ENCODE measurements around the gene DDX60.
"Not testable (repeated sequence)": the region's sequence is repeated elsewhere in the genome, so short reads cannot be mapped to it uniquely, and the experiment has no call there.

DDX60 gene

GRCh38 chr4:168357941-168358340 lies 39.4 kb upstream of the DDX60 start:
- TF ChIP-seq, protein P1, sequence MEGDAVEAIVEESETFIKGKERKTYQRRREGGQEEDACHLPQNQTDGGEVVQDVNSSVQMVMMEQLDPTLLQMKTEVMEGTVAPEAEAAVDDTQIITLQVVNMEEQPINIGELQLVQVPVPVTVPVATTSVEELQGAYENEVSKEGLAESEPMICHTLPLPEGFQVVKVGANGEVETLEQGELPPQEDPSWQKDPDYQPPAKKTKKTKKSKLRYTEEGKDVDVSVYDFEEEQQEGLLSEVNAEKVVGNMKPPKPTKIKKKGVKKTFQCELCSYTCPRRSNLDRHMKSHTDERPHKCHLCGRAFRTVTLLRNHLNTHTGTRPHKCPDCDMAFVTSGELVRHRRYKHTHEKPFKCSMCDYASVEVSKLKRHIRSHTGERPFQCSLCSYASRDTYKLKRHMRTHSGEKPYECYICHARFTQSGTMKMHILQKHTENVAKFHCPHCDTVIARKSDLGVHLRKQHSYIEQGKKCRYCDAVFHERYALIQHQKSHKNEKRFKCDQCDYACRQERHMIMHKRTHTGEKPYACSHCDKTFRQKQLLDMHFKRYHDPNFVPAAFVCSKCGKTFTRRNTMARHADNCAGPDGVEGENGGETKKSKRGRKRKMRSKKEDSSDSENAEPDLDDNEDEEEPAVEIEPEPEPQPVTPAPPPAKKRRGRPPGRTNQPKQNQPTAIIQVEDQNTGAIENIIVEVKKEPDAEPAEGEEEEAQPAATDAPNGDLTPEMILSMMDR (IDR thresholded peaks at IDR 0.05), result no peak
- Mint-ChIP-seq H3K4me1 (no peaks in the 10 kb centered on the region), H3K36me3 (ENCODE audit: low read depth) (no peaks in the 10 kb centered on the region), H3K4me3 (no peak overlapping the region), H3K27me3 (ENCODE audit: low read depth, poor library complexity) (peaks cover 7% of the 10 kb centered on the region), H3K27ac (no peak overlapping the region), H3K9me3 (no peaks in the 10 kb centered on the region)
- no peak for DNase-seq

- no peaks in the 10 kb centered on the region for H3K36me3 Mint-ChIP-seq (ENCODE audit: low read depth)
Observed at GRCh38 chr4:168353746-168354145, 35.2 kb upstream of the DDX60 start.

GRCh38 chr4:168337550-168337940 lies 19.0 kb upstream of the DDX60 start:
- H3K4me3 Mint-ChIP-seq, result no peak overlapping the region
- TF ChIP-seq, protein P1 (IDR thresholded peaks at IDR 0.05), result no peak
- H3K36me3 Mint-ChIP-seq (ENCODE audit: low read depth), result no peaks in the 10 kb centered on the region
- no peak overlapping the region for H3K27ac Mint-ChIP-seq
- H3K9me3 Mint-ChIP-seq, result no peaks in the 10 kb centered on the region
- no peaks in the 10 kb centered on the region for H3K27me3 Mint-ChIP-seq (ENCODE audit: low read depth, poor library complexity)
- H3K4me1 Mint-ChIP-seq, result peaks cover 9% of the 10 kb centered on the region
- no peak for DNase-seq

More at GRCh38 chr4:168353746-168354145, 35.2 kb upstream of the DDX60 start:
- Mint-ChIP-seq H3K4me3 (no peak overlapping the region), H3K4me1 (no peaks in the 10 kb centered on the region), H3K9me3 (peaks cover 11% of the 10 kb centered on the region), H3K27ac (no peak overlapping the region), H3K27me3 (ENCODE audit: low read depth, poor library complexity) (no peaks in the 10 kb centered on the region)
- TF ChIP-seq, protein P1 (IDR thresholded peaks at IDR 0.05), result no peak
- DNase-seq, result no peak

- TF ChIP-seq, protein P1 (IDR thresholded peaks at IDR 0.05), result no peak
- H3K27ac Mint-ChIP-seq, result no peak overlapping the region
- H3K4me3 Mint-ChIP-seq, result no peak overlapping the region
- no peaks in the 10 kb centered on the region for H3K36me3 Mint-ChIP-seq (ENCODE audit: low read depth)
- no peak for DNase-seq
- H3K27me3 Mint-ChIP-seq (ENCODE audit: low read depth, poor library complexity), result no peaks in the 10 kb centered on the region
- no peaks in the 10 kb centered on the region for H3K9me3 Mint-ChIP-seq
- peaks cover 9% of the 10 kb centered on the region for H3K4me1 Mint-ChIP-seq
Observed at GRCh38 chr4:168336837-168337549, 18.4 kb upstream of the DDX60 start.

DNA sequence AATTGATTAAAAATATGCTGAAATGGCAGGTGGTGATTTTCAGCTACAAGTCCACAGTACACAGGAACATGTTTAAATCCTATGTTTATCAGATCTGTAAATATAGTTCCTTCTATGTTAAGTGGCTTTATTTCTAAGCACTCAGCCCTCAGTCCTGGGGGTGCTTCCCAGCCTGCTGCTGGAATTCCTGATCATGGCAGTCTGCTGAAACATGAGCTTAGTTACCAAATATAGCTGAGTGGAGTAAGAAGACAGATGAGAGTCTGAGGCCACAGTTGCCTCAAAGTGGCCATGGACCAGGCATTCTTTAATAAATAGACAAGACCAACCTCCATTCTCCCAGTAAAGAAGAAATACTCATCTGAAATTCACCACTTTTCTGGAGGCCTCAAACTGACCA lies 17.1 kb upstream of the DDX60 start:
- Mint-ChIP-seq H3K9me3 (no peaks in the 10 kb centered on the region), H3K27ac (no peak overlapping the region), H3K4me1 (peaks cover 9% of the 10 kb centered on the region), H3K27me3 (ENCODE audit: low read depth, poor library complexity) (no peaks in the 10 kb centered on the region), H3K36me3 (ENCODE audit: low read depth) (no peaks in the 10 kb centered on the region), H3K4me3 (no peak overlapping the region)
- TF ChIP-seq, protein P1 (IDR thresholded peaks at IDR 0.05), result no peak
- no peak for DNase-seq

- DNase-seq, result no peak
- H3K27me3 Mint-ChIP-seq (ENCODE audit: low read depth, poor library complexity), result no peaks in the 10 kb centered on the region
- H3K9me3 Mint-ChIP-seq, result no peaks in the 10 kb centered on the region
- no peak overlapping the region for H3K4me3 Mint-ChIP-seq
- no peaks in the 10 kb centered on the region for H3K36me3 Mint-ChIP-seq (ENCODE audit: low read depth)
- H3K4me1 Mint-ChIP-seq, result peaks cover 9% of the 10 kb centered on the region
- TF ChIP-seq, protein P1 (IDR thresholded peaks at IDR 0.05), result no peak
- no peak overlapping the region for H3K27ac Mint-ChIP-seq
Observed at GRCh38 chr4:168334053-168334452, 15.5 kb upstream of the DDX60 start.

DNA sequence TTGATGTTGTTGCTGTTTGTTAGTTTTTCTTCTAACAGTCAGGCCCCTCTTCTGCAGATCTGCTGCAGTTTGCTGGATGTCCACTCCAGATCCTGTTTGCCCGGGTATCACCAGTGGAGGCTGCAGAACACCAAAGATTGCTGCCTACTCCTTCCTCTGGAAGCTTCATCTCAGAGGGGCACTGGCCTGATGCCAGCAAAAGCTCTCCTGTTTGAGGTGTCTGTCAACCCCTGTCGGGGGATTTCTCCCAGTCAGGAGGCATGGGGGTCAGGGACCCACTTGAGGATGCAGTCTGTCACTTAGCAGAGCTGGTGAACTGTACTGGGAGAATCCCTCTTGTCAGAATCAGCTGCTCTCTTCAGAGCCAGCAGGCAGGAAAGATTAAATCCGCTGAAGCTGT lies 12.0 kb upstream of the DDX60 start:
- H3K27me3 Mint-ChIP-seq (ENCODE audit: low read depth, poor library complexity); H3K36me3 Mint-ChIP-seq (ENCODE audit: low read depth); DNase-seq; H3K4me3 Mint-ChIP-seq; H3K9me3 Mint-ChIP-seq; H3K27ac Mint-ChIP-seq; H3K4me1 Mint-ChIP-seq: not testable (repeated sequence)

All from nephron progenitor cell (in vitro differentiated cells).